Retina (tissue), 1 donor: ENCODE results near the gene S100A14.
"Not testable (repeated sequence)": the region's sequence is repeated elsewhere in the genome, so short reads cannot be mapped to it uniquely, and the experiment has no call there.

ENCODE experiments used
- DNase-seq: peaks from one replicate; pipeline ENCODE4 v3.0.0-alpha.2; 2016

The S100A14 gene

DNA sequence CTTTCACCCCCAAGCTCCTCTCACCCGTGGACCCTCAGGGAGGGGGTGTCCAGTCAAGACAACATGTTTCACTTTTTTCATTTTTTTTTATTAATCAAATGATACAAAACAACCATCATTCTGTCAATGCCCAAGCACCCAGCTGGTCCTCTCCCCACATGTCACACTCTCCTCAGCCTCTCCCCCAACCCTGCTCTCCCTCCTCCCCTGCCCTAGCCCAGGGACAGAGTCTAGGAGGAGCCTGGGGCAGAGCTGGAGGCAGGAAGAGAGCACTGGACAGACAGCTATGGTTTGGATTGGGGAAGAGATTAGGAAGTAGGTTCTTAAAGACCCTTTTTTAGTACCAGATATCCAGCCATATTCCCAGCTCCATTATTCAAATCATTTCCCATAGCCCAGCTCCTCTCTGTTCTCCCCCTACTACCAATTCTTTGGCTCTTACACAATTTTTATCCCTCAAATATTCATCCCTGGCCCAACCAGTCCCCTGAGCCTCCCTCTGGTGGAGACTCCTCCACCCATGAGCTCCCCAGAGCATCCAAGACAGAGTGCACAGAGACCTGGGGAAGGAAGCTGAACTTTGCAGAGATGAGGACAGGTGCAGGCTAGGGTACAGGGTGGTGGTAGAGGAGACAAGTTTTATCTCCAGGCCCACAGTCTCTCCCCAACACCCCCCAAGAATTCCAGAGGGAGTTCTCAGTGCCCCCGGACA is 1.8 kb downstream of the S100A14 start:
- no peak for DNase-seq

DNA sequence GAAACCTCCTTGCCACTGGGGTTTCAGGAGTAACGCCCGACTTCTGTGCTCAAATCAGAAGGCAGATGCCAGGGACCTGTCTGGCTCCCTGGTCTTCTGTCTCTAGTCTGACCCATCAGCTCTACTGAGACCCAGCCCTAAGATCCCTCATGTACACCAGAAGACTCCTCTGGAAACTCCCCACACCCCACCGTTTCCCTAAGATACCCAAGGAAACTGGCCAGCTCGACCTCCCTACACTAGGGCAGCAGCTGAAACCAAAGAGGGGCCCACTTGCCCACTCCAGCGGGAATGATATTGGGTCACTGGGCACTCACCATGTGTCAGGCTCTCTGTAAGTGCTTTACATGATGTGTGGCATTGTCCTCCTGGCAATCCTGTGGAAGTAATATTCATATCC is 2.7 kb downstream of the S100A14 start:
- no peak for DNase-seq

DNA sequence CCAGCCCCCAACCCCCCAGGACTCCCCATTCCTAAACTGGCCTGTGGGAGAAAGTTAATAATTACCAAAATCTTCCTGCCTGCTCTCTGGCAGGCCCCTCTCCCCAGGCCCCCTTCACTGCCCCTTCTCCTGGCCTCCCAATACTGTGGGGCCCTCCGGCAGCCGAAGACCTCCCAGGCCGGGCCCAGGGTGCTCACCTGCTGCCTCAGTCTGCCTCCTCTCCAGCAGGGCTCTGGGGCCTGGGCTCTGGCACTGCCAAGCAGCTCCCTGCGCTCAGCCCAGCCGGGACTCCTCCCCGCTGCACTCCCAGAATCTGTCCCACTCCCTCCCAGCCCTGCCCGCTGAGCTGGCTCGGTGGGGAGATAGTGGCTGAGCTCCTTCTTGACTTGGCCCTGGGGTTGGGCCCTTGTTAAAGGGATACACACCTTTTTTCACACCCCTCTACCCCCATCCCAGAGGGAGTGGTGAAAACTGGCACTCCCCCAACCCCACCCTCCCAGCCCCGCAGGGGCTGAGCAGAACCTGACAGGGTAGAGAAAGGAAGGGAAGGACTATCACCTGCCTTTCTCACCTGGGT is 3.3 kb downstream of the S100A14 start, which contains the start of gene S100A16:
S100A16 (minus strand) TSS at position 383 of the 577 bp plus-strand sequence. CDS start 4,986 bp downstream, outside the sequence.
- DNase-seq, result no peak

DNA sequence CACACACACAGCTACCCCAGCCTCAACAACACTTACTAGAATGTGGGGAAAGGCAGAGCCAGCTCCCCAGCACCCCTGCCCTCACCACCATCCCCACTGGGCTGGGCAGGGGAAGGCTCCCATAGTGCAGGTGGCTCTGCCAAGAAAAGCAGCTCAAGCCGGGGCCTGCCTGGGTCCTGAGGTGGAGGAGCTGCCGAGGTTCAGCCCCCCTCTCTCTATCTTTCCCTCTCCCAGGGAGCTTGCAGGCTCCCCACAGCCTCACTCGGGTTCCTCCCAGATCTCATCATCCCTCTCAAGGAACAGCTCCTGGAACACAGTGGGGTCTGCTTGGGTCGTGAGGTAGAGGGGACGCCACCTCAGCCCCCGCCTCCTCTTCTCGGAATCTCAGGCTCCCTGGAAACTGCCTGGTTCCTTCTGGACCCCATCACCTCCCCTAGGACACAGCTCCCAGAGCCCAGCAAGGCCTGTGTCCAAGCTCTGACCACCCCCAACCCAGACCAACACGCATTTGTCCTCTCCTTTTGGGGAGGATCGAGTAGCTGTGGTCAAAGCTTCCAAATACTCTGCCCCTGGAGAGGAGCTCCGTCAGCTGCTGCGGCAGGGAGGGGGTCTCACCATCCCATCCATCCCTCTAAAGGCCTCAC is 3.9 kb downstream of the S100A14 start:
- no peak for DNase-seq

DNA sequence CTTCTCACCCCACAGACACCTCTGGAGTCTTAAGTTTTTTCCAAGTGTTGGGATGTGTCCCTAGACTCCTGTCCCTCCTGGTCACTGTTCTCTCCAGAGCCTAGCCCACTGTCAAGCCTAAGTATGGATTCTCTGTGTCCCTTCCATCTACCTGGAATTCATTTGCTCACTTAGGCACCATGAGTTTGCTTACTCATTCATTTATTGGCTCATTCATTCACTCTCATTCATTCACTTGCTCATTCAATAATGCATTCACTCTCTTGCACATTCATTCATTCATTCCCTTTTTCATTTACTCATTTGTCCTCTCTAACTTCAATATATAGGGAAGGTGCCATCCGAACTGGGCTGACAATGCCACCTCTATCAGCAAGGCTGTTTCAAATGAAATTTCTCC is 4.8 kb downstream of the S100A14 start:
- no peak for DNase-seq

DNA sequence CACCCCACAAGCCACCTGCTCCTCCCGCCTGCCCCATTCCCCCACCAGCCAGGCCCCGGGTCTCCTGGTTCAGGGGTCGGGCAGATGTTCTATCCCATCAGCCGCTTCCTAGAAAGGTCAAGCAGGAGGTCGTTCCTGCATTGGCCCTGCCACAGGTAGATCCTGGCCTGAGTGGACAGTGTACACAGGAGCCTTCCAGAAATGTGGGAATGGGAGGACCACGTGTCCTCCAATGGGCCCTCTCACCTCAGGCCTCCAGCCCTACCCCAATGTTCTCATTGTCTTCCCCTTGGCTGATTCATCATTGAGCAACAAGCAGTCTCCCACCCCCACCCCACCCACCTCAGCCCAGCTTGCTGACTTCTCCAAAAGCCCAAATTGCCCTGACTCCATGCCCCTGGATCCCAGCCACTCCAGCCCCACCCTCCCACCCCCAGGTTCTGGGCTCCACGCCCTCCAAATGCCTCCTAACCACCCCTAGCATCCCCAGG is 5.3 kb downstream of the S100A14 start:
- no peak for DNase-seq

DNA sequence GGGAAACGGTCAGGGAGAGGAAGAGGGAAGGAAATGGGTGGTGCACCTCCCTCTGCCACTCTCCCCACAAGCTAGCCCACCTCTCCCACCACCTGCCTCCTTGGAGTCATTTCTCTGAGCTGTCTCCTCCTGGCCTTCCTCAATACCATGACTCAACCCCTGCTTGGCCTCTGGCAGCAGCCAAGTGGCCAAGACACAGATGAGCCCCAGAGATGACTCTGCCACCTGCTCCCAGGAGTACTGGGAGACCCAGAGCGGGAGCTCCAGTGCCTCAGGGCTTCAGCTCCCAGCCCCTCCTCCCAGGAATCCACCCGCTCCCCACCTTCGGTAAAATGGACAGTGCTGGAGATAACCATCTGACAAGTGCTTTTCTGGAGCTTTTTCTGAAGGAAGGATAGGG is 5.8 kb downstream of the S100A14 start:
- DNase-seq, result no peak

DNA sequence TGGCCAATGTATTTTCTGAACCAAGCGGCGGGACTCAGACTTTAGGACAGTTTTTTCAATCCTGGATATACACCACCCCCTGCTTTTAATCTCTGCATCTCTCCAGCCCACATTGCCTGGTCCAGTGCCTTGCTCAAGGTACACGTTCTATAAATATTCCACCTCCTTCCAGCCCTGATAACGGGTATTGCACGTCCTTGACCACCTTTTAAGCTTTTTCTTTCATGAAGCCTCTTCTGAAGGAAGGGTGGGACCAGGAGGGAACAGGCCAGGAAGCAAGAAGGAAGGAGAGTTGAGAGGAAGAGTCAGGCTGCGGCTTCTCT is 6.6 kb downstream of the S100A14 start:
- DNase-seq, result no peak

DNA sequence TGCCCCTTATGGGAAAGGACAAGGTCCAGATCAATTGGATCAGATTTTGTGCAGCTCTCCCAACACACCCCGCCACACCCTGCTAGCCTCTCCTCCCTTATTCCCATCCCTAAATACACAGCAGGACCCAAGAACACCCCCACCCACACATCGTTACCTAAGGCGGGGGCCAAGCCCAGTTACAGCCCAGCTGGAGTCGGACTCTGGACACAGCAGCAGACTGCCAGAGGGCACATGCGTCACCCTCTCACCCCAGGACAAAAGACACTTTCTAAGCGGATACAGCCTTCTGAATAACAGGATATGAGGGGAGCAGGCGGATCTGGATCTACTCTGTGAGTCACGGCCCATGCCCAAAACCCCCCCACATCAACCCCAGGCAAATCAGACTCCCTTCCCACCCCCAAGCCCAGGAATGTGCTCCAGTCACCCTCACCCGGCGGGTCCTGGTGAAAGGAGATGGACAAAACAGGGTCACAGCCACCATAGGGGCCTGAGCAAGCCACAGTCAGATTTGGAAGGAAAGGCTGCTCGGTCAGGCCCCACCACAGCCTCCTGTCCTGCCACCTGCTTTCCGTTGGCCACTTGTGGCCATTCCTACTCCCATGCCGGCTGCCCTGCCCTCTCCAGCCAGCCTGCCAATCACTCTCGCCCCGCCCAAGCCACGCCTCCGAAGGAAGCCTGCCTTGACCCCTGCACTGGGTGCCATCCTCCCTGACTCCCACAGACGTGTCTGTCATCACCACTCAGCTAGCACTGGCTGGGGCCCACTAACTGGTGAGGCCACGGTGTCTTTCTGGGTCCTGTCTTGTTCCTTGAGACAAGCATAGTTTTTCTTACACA is 7.2 kb downstream of the S100A14 start:
- peak; percentile 55 for DNase-seq

DNA sequence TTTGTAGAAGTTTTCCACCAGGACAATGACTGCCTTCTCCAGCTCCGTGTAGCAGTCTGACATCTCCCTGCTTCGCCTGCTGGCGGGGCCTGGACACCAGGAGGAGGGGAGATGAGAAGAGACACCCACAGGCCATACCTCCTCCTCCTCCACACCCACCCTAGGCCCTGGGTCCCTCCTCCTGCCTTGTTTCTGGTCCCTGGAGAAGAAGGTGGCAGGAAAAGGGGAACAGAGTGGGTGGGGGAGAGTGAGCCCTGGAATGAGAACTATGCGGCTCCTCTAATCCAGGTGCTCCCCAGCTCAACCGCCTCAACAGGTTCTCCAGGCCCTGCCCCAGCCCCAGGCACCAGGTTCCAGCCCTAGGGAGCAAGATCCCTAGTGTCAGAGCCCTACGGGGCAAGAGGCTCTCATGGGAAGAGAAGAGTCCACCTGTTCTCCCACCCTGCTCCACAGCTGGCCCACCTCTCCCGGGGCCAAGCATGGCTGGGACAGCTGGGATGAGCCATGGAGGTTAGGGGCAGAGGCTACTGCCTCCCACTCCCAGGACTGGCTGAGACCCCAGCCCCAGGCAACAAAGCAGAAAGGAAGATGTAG is 7.9 kb downstream of the S100A14 start:
- no peak for DNase-seq

DNA sequence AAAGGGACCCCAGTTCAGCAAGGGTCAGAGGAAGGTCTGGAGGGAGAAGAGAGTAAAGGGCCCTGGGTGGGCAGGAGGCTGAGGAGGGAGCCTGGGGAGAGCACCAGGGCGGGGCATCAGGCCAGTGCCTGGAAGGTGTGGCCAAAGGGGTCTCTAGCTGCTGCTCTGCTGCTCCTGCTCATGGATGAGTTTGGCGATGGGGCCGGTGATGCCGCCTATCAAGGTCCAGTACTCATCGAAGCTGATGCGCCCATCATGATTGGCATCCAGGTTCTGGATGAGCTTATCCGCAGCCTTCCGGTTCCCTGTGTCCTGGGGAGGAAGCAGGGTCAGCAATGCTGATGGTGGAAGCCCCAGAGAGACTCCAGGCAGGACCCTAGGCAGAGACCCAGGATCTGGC is 8.7 kb downstream of the S100A14 start:
- no peak for DNase-seq

DNA sequence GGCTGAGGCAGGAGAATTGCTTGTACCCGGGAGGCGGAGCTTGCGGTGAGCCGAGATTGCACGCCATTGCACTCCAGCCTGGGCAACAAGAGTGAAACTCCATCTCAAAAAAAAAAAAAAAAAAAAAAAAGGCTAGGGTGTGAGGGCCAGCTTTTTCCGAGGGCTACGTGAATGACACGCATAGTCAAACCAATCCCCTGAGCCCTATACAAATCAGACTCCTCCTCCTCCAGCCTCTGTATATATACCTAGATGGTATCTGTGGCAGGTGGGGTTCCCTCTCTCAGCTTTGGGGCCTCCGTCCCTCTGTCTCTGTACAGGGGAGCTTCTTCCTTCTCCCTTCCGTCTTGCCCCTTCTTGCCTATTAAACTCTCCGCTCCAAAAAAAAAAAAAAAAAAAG is 9.9 kb downstream of the S100A14 start:
- no peak for DNase-seq

DNA sequence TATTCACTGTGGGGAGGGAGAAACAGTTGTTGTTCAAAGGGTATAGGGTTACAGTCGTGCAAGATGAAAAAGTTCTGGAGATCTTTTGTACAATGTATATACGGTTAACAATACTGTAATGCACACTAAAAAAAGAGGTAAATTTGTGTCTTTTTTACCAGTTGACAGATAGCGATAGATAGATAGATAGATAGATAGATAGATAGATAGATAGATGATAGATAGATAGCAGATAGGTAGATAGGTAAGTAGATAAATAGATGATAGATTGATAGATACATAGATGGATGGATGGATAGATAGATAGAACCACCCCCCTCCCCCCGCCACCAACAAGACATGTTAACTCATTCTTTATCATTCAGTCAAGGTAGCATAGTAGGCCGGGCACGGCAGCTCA is 13.4 kb downstream of the S100A14 start:
- DNase-seq, result no peak

DNA sequence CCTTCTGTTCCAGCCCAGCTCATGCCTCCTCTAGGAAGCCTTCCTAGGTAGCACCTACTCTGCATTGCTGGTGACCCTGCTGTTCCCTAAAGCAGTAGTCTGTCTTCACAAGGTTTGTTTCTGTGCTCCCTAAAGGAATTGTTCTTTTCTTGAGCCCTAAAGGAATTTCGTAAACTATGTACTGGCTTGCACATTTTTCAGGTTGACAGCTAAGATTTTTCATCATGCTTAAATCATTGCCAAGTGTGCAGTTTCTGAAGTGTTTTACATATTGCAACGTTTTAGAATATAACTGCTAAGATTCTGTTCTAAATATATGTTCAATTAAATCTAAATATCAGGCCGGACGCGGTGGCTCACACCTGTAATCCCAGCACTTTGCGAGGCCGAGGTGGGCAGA is 16.3 kb downstream of the S100A14 start:
- no peak for DNase-seq

DNA sequence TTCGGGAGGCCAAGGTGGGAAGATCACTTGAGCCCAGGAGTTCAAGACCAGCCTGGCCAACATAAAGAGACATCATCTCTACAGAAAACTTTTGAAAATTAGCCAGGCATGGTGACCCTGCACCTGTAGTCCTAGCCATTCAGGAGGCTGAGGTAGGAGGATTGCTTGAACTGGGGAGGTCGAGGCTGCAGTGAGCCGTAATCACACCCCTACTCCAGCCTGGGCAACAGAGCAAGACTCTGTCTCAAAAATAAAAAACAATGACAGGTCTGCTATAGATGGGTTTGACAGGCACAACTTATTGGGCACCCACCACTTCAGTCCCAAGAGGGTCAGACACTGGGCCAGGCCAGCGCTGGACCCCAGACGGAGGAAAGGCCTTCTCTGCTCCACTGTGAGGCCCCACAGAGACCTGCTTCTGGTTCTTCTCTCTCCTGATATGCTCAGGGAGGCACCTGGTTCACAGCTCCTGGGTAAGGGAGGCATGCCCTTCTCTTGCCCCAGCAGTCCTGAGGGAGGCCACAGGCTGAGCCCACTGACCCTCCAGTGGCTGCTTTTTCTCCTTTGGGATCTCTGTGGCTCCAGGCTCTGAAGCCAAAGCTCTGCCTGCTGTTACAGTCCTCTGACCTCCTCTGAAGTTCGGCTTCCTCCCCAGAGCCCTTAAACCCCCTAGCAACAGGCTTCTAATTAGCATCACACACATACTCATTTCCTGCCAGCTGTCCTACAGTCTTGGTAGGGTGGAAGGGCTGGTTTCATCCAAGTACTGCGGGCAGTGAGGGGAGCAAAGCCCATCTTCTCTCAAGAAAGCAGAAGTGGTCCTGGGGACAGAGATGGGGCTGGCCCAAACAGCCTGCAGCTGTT is 17.6 kb downstream of the S100A14 start:
- peak; percentile 18 for DNase-seq

DNA sequence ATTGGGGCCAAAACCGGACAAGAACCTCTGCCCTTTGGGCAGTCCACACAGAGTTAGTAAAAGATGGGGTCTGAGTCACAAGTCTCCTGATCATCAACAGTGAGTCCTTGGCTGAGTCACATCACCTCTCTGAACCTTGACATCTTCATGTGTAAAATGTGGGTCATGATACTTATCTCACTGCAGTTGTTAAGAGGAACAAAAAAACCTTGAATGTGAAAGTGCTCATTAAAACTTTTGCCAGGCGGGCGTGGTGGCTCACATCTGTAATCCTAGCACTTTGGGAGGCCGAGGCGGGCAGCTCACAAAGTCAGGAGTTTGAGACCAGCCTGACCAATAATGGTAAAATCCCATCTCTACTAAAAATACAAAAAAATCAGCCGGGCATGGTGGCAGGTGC is 18.9 kb downstream of the S100A14 start:
- DNase-seq, result no peak

DNA sequence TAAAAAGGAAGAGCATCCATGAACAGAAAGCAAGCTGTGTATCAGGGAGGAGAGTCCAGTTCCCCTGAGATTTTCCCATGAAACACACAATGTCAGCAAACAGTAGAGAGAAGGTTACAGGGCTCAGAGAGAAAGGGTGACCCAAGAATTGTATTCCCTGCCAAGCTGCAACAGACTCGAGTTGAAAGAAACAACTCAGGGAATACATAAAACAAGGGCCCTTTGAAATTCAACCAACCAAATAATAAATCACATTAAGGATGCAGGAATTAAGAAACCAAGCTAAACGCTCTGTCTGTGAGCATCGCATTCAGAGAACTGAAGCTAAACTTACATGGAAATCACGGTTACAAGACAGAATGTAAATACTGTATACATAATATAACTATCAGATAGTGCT is 23.4 kb downstream of the S100A14 start:
- DNase-seq, result no peak

DNA sequence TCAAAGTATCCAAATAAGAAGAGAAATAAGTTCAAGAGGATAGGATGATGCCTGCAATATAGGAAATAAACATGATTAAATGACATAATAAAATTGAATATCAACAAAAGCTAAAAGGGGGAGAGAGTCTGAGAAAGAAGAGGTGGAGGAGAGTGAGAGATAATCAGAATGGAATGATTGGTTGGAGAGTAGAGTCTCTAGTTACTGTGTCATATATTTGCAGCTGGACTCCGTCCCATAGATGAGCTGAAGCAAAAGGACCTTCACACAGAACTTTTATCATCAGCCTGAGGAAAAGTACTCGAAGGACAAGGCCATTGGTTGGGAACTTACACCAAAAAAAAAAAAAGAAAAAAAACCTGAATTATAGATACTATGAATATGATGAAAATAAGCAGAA is 27.6 kb downstream of the S100A14 start:
- DNase-seq, result no peak

DNA sequence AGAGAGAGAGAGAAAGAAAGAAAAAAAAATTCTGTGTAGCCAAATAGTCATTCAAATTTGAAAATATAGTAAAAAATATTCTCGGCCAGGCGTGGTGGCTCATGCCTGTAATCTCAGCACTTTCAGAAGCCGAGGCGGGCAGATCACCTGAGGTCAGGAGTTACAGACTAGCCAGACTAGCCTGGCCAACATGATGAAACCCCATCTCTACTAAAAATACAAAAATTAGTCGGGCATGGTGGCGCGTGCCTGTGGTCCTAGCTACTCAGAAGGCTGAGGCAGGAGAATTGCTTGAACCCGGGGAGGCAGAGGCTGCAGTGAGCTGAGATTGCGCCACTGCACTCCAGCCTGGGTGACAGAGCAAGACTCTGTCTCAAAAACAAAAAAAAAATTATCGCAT is 28.1 kb downstream of the S100A14 start:
- not testable (repeated sequence) for DNase-seq

DNA sequence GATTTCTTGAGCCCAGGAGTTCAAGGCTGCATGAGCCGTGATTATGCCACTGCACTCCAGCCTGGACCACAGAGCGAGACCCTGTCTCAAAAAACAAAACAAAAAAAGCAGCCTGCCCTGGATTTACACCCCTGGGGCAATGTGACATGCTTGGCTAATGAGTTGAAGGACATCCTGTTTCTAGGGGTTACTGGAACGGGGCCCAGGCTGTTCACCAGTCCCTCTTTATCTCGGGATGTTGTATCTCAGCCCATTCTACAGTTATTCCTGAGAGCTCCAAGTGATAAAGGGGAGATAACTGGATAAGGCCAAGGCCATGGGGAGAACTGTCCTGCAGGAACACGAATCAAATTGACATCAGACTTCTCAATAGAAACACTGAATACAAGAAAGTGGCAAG is 28.8 kb downstream of the S100A14 start:
- no peak for DNase-seq

DNA sequence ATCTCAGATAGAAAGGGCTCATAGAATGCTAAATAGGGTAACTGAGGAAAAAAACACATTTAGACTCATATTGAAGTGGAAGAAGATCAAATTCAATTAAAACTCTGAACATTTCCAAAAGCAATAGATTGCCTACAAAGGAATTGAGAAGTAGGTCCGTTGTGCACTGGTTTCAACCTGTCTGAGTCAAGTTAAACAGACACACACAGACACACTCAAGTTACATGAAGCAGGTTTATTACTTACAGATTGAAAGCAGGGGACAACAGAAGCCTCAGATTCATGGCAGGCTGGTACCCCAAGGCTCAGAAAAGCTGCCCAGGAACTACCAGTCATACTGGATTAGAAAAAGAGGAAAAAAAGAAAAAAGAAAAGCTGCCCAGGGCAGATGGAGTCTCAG is 29.8 kb downstream of the S100A14 start:
- DNase-seq, result no peak

DNA sequence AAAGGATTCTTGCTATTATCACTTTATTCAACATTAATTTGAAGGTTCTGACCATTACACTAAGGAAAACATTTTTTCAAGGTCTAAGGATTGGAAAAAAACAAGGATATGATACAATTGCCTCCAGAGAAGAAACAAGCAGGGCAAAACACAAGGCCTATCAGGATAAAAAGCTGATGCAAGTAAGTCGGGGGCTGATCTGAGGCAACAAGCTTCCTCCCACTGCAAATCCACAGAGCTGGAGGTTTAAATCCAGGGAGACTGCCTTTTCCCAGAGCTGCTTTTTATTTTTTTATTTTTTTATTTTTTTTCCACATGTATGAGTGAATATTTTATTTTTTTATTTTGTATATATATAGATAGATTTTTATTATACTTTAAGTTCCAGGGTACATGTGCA is 31.1 kb downstream of the S100A14 start:
- DNase-seq, result no peak
